SIG-M5 (cell line): ENCODE measurements around the gene TDRD6.

Source experiments
- DNase-seq: peaks from one replicate; lab custom pipeline; 2025; lab: John Stamatoyannopoulos, UW

Gene TDRD6

GRCh38 chr6:46688117-46688965 lies 656 bp downstream of the TDRD6 start:
- no peak for DNase-seq

- no peak for DNase-seq
Observed at GRCh38 chr6:46688966-46689335, 1.3 kb downstream of the TDRD6 start.

- no peak for DNase-seq
Observed at GRCh38 chr6:46689657-46690056, 2.0 kb downstream of the TDRD6 start.

- no peak for DNase-seq
Observed at GRCh38 chr6:46690141-46690755, 2.6 kb downstream of the TDRD6 start.

- DNase-seq: no peak
Observed at GRCh38 chr6:46690911-46691451, 3.3 kb downstream of the TDRD6 start.

- DNase-seq: no peak
Observed at GRCh38 chr6:46699970-46700369, 12.3 kb downstream of the TDRD6 start.

- no peak for DNase-seq
Observed at GRCh38 chr6:46704562-46704961, 16.9 kb downstream of the TDRD6 start.

- DNase-seq: no peak
Observed at GRCh38 chr6:46706464-46706863, 18.8 kb downstream of the TDRD6 start.

- DNase-seq: no peak
Observed at GRCh38 chr6:46711491-46711890, 23.8 kb downstream of the TDRD6 start.

- DNase-seq: no peak
Observed at GRCh38 chr6:46715141-46715540, 27.5 kb downstream of the TDRD6 start.

GRCh38 chr6:46719099-46719498 lies 31.4 kb downstream of the TDRD6 start:
- no peak for DNase-seq

- DNase-seq: no peak
Observed at GRCh38 chr6:46720401-46720800, 32.7 kb downstream of the TDRD6 start.

- DNase-seq: no peak
Observed at GRCh38 chr6:46729787-46730326, 42.2 kb downstream of the TDRD6 start.

GRCh38 chr6:46730921-46731461 lies 43.3 kb downstream of the TDRD6 start:
- no peak for DNase-seq

- no peak for DNase-seq
Observed at GRCh38 chr6:46733341-46733801, 45.7 kb downstream of the TDRD6 start.

GRCh38 chr6:46734867-46735719 lies 47.4 kb downstream of the TDRD6 start, which contains the start of gene PLA2G7:
PLA2G7 (minus strand) TSS chr6:46735375; CDS start chr6:46722891, 12,484 bp downstream.
- DNase-seq: no peak

- no peak for DNase-seq
Observed at GRCh38 chr6:46735720-46736031, 48.0 kb downstream of the TDRD6 start.

GRCh38 chr6:46736906-46737305 lies 49.2 kb downstream of the TDRD6 start:
- no peak for DNase-seq

GRCh38 chr6:46741482-46741881 lies 53.8 kb downstream of the TDRD6 start:
- DNase-seq: no peak

GRCh38 chr6:46741910-46742309 lies 54.2 kb downstream of the TDRD6 start:
- no peak for DNase-seq

- no peak for DNase-seq
Observed at GRCh38 chr6:46743425-46744158, 55.9 kb downstream of the TDRD6 start.
